ENCODE data around the gene C2orf69. TPM values are rescaled to one million over a fixed set of nuclear protein-coding genes. Genes with fewer than 3 reads are reported as not detected.
A peak's percentile ranks its signal among the peaks of the same experiment; 100 is the strongest.

Gene C2orf69
- total RNA-seq, 1 experiment from 2014 or later = 15.2 TPM

DNA sequence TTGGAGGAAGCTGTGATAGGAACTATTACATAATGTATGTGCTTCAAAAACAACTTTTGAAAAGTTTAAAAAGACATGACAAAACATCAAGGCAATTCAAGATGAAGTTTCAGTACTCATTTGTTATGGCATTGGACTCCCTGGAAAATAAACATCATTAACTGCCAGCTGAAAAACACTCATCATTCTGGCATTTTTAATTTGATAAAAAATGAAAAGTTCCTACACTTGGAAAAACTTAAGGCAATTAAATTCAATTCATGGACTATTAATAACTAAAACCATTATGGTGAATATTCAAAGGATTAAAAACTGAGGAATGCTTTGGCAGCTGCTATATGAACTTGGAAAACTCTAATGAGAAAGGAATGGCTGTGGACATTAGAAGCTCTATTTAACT is 35.7 kb downstream of the C2orf69 start:
- TF ChIP-seq, protein P1, sequence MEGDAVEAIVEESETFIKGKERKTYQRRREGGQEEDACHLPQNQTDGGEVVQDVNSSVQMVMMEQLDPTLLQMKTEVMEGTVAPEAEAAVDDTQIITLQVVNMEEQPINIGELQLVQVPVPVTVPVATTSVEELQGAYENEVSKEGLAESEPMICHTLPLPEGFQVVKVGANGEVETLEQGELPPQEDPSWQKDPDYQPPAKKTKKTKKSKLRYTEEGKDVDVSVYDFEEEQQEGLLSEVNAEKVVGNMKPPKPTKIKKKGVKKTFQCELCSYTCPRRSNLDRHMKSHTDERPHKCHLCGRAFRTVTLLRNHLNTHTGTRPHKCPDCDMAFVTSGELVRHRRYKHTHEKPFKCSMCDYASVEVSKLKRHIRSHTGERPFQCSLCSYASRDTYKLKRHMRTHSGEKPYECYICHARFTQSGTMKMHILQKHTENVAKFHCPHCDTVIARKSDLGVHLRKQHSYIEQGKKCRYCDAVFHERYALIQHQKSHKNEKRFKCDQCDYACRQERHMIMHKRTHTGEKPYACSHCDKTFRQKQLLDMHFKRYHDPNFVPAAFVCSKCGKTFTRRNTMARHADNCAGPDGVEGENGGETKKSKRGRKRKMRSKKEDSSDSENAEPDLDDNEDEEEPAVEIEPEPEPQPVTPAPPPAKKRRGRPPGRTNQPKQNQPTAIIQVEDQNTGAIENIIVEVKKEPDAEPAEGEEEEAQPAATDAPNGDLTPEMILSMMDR (IDR thresholded peaks at IDR 0.05; ENCODE audit: unreplicated experiment) = no peak
- no peak overlapping the region for H3K27ac Mint-ChIP-seq (ENCODE audit: unreplicated experiment)
- DNase-seq = no peak
- no peaks in the 10 kb centered on the region for H3K27me3 Mint-ChIP-seq (ENCODE audit: unreplicated experiment)
- peaks cover 9% of the 10 kb centered on the region for H3K4me1 Mint-ChIP-seq (ENCODE audit: low read depth, unreplicated experiment)
- no peak overlapping the region for H3K4me3 Mint-ChIP-seq (ENCODE audit: low read depth, unreplicated experiment)
- intact Hi-C loops (cut with micrococcal nuclease; ENCODE audit: unreplicated experiment) = no loop called here
- H3K9me3 Mint-ChIP-seq (ENCODE audit: low read depth, unreplicated experiment) = no peaks in the 10 kb centered on the region
- no TSS peak for BruUV-seq (replicated peaks)
- peaks cover 34% of the 10 kb centered on the region for H3K36me3 Mint-ChIP-seq (ENCODE audit: insufficient read depth, unreplicated experiment)
- CTCF ChIA-PET = interaction anchor here (0.6 kb wide), 1 partner anchor 85 kb away, joined by 3 read pairs; no protein-coding TSS in a partner anchor

DNA sequence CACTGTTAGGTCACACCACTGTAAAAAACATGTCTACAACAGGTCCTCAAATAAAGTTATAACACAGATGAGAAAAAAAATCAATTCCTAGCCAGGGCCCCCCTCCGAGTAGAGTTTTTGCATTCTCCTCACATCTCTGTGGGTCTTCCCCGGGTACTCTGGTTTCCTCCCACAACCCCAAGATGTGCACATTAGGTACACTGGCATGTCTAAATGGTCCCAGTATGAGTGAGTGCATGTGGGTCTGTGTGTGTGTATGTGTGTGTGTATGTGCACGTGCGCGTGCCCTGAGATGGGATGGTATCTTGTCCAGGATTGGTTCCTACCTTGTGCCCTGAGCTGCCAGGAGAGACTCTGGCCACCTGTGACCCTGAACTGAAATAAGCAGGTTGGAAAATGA is 39.3 kb downstream of the C2orf69 start:
- no peak overlapping the region for H3K27ac Mint-ChIP-seq (ENCODE audit: unreplicated experiment)
- no peaks in the 10 kb centered on the region for H3K9me3 Mint-ChIP-seq (ENCODE audit: low read depth, unreplicated experiment)
- no peaks in the 10 kb centered on the region for H3K27me3 Mint-ChIP-seq (ENCODE audit: unreplicated experiment)
- DNase-seq = no peak
- TF ChIP-seq, protein P1 (IDR thresholded peaks at IDR 0.05; ENCODE audit: unreplicated experiment) = no peak
- intact Hi-C loops (cut with micrococcal nuclease; ENCODE audit: unreplicated experiment) = no loop called here
- CTCF ChIA-PET = no interaction called here
- H3K4me3 Mint-ChIP-seq (ENCODE audit: low read depth, unreplicated experiment) = no peak overlapping the region
- H3K4me1 Mint-ChIP-seq (ENCODE audit: low read depth, unreplicated experiment) = peaks cover 25% of the 10 kb centered on the region
- peaks cover 48% of the 10 kb centered on the region for H3K36me3 Mint-ChIP-seq (ENCODE audit: insufficient read depth, unreplicated experiment)
- BruUV-seq (replicated peaks) = no TSS peak

DNA sequence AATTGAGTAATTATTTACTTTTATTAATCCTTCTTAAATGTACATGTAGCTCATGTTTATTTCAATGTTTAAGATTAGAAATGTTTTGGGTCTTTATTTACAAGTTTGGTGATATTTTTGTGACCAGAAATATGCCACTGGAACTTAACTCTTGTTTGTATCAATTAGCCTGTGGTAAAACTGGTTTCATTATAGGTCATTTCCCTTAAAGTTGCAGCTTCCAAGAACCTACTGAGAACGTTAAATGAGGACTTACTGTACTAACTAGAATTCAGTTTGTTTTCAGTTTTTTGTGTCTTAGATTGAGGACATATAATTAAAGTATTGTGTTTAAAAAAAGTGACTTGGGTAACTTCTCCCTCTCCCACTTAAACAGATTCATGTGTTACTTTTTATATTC is 39.9 kb downstream of the C2orf69 start:
- H3K4me1 Mint-ChIP-seq (ENCODE audit: low read depth, unreplicated experiment) = peaks cover 25% of the 10 kb centered on the region
- CTCF ChIA-PET = no interaction called here
- no peak overlapping the region for H3K4me3 Mint-ChIP-seq (ENCODE audit: low read depth, unreplicated experiment)
- H3K27me3 Mint-ChIP-seq (ENCODE audit: unreplicated experiment) = no peaks in the 10 kb centered on the region
- peaks cover 51% of the 10 kb centered on the region for H3K36me3 Mint-ChIP-seq (ENCODE audit: insufficient read depth, unreplicated experiment)
- no peak overlapping the region for H3K27ac Mint-ChIP-seq (ENCODE audit: unreplicated experiment)
- TF ChIP-seq, protein P1 (IDR thresholded peaks at IDR 0.05; ENCODE audit: unreplicated experiment) = no peak
- DNase-seq = no peak
- H3K9me3 Mint-ChIP-seq (ENCODE audit: low read depth, unreplicated experiment) = no peaks in the 10 kb centered on the region
- intact Hi-C loops (cut with micrococcal nuclease; ENCODE audit: unreplicated experiment) = no loop called here
- no TSS peak for BruUV-seq (replicated peaks)

DNA sequence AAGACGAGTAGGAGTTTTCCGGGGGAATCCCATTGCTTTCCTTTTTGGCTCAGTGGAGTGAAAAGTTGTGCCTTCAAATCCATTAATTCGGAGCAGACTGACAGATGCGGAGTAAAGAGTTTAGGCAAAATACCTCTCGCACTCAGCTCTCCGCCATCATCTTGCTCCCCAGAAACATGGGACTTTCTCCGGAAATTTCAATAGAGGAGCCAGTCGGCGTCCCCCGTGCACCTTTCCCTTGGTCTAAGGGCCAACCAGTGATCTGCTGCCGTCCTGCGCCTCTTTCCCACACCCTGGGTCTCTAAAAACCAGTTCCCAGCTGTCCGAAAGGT is 43.9 kb downstream of the C2orf69 start:
- no peak for DNase-seq

More for the DNA sequence above, 43.9 kb downstream of the C2orf69 start:
- H3K27me3 Mint-ChIP-seq (ENCODE audit: unreplicated experiment) = no peaks in the 10 kb centered on the region
- no peaks in the 10 kb centered on the region for H3K9me3 Mint-ChIP-seq (ENCODE audit: low read depth, unreplicated experiment)
- TF ChIP-seq, protein P1 (IDR thresholded peaks at IDR 0.05; ENCODE audit: unreplicated experiment) = no peak
- BruUV-seq (replicated peaks) = TSS peak; percentile 77
- peak overlapping the region; percentile 90 for H3K27ac Mint-ChIP-seq (ENCODE audit: unreplicated experiment)
- peak overlapping the region; percentile 92 for H3K4me3 Mint-ChIP-seq (ENCODE audit: low read depth, unreplicated experiment)
- H3K4me1 Mint-ChIP-seq (ENCODE audit: low read depth, unreplicated experiment) = peaks cover 39% of the 10 kb centered on the region
- intact Hi-C loops (cut with micrococcal nuclease; ENCODE audit: unreplicated experiment) = no loop called here
- H3K36me3 Mint-ChIP-seq (ENCODE audit: insufficient read depth, unreplicated experiment) = peaks cover 58% of the 10 kb centered on the region
- CTCF ChIA-PET = no interaction called here
